Activated naive CD4-positive, alpha-beta T cell (primary cell): ENCODE data around the gene FUT8.

Experiments used
- DNase-seq, 4 experiments: peaks; one replicate each; lab custom pipeline; 2025; lab: John Stamatoyannopoulos, UW

The FUT8 gene

DNA sequence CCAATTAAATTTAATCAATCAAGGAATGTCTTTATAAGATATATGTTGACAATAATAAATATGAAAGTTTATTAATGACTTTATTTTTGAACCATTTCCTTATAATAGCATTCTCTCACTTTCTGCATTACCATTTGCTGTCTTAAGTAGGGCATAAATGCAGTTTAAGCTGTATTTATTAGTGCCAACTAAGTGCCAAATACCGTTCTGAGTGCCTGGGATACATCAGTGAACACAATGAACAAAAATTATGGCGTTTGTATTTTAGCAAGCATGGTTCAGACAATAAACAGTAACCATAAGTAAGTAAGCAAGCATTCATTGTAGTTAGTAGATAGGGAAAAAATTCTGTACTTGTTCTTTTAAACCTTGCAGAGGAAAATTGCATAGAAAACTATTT, 145.8 kb downstream of the FUT8 start:
- DNase-seq: no peak

DNA sequence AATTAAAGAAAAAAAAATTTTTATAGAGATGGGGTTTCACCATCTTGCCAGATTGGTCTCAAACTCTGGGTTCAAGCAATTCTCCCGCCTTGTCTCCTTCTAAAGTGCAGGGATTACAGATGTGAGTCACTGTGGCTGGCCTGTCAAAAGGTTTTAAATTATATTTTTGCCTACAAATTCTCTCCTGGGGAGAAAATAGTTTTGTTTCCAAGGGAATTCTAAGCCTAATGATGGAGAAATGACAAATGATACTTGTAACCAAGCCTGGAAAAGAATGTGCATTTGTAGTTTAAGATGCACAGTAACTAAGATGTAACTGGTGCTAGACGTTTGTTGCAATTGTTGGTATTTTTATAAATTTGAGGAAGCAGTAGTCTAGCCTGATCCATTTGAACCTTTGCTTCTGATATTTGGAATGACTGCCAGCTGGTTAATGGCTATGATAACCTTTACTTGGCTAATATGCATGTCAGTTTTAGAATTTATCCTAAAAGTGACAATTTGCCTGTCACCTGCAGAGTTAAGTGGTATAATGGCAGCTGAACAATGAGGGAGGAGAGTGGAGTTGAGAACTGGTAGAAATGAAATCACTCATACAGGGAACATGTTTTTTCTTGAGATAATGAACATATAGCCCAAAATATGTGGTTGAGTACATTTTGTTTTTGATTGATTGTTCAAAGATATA, 148.0 kb downstream of the FUT8 start:
- no peak for DNase-seq

DNA sequence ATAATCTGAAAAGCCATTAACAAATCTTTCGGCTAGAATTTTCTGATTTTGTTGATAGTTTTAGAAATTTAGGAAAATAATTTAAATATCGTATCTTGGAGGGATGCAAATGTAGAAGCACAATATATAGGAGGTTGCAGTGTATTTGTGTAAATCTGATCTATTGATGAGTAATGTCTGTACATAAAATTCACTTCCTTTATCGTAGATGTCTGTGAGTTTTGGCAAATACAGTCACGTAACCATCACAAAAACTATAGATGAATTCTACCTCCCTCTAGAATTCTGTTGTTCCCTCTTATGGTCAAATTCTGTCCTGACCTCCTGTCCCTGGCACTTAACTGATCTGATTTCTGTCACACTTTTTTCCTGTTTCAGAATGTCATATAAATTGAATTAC, 151.8 kb downstream of the FUT8 start:
- DNase-seq: no peak

DNA sequence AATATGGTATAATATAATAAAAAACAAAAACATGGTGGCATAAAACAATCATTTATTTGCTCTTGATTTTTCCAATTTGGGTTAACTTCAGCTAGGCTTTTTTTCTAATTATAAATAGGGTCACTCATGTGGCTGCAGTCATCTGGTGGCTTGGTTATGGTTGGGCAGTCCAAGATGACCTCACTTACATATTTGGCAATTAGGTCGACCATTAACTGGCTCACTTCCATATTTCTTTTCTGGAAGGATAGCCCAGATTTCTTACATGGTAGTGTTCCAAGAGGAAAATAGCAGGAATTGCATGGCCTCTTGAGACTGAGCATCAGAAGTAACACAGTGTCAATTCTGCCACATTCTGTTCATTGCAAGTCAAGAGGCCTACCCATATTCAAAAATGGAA, 153.4 kb downstream of the FUT8 start:
- DNase-seq: no peak

DNA sequence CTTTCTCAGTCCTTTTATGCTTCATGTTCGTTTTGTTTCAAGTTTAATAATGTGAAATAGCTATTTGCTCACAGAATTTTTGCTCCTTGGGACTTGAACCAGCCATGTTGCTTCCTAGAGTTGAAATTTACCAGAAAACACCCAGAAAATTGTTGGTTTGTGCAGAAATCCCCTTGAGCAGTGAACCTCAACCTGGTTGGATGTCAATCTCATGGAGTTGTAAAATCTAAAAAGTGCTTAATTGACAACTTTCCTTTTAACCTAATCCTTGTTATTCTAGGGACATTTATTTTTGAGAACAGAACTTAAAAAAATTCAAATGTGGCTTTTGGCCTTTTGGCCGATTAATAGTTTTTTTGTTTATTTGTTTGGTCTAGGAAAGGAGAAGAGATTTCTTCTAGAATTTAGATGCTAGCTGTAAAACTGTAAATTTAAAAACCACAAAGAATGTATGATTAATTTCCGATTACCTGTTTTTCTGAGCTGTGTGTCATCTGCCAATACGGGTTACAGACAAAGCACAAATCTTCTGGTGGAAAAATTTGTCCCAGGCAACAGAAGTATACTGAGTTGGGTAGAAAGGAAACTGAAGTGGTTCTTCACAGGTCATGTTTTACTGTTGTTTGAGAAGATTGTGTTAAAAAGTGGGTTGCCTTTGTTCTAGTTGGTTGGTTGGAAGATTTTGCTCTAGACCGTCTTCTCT, 154.4 kb downstream of the FUT8 start:
- DNase-seq: no peak

GRCh38 chr14:65574611-65575010, 162.1 kb downstream of the FUT8 start:
- DNase-seq: no peak

DNA sequence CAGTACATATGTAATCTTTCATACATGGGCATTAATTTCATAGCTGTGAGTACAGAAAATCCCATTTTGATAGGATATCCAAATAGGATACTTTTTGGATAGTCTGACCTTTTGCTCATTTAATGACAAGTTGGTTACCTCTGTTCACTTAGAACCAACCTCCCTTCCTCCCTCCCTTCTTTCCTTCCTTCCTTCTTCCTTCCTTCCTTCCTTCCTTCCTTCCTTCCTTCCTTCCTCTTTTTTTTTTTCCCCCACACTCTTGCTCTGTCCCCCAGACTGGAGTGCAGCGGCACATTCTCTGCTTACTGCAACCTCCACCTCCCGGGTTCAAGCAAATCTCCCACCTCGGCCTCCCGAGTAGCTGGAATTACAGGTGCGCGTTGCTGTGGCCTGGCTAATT, 162.9 kb downstream of the FUT8 start:
- no peak for DNase-seq

GRCh38 chr14:65580973-65581372, 168.4 kb downstream of the FUT8 start:
- no peak for DNase-seq

- no peak for DNase-seq
These were observed 168.8 kb downstream of the FUT8 start for GRCh38 chr14:65581378-65581777.

GRCh38 chr14:65581799-65582198, 169.3 kb downstream of the FUT8 start:
- no peak for DNase-seq

DNA sequence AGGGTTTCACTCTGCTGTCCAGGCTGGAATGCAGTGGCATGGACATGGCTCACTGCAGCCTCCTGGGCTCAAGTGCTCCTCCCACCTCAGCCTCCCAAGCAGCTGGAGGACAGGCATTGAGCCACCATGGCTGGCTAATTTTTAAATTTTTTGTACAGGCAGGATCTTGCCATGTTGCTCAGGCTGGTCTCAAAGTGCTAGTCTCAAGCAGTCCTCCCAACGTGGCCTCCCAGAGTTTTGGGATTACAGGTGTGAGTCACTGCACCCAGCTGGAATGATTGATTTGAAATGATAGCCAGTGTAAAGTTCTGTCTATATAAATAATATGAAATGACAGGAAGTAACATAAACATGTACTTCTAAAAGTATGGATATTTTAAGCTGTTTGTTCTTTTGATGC, 172.7 kb downstream of the FUT8 start:
- DNase-seq: no peak

GRCh38 chr14:65588426-65589140, 176.1 kb downstream of the FUT8 start:
- DNase-seq: no peak

DNA sequence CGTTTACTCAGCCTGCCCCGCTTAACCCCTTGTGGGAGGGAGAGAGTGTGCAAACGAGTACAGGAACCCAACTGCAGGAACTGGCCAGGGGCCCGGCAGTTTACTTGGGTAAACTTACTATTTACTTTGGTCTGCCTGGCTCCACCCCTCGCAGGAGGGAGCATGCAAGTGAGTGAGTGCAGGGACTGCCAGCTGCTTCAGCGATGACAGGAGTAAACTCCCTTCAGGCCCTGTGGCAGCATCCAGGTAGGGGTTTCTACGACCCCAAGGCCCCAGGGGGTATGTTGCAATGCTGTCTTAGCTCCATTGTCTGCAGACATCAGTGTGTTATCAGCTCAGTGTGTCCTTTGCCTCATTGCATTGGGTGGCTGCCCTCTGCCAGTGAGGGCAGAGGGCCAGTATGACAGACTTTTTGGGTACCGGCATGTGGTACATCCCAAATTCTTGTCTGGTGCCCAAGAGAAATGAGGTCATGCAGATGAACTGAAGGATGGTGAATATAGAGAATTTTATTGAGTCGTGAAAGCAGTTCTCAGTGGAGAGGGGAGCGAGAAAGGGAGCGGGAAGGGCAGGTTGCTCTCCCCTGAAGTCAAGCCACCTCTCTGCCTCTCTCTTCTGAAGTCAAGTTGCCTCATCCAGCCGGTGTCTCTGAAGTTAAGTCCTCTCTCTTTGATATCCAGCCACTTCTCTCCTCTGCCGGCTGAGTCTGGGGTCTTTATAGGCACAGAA, 181.8 kb downstream of the FUT8 start:
- no peak for DNase-seq

GRCh38 chr14:65594882-65595237, 182.3 kb downstream of the FUT8 start:
- no peak for DNase-seq

DNA sequence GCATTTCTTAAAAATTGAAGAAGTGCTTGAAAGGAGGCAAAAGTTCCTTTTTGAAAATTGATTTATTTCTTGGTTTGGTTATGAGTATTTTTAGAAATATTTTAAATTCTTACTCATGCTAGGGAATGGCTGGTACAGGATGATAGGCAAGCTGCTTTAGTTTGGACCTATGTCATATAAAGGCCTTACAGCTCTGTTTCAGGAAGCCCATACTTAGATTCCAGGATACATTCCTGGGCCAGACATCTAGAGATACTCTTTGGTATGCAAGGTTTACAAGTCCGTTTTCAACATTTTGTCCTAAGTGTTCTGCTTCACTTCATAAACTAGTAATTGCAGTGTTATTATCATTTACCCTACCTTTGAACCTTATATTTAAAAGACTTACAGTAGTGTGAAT, 186.8 kb downstream of the FUT8 start:
- no peak for DNase-seq

GRCh38 chr14:65600742-65601141, 188.2 kb downstream of the FUT8 start:
- DNase-seq: no peak

- no peak for DNase-seq
These were observed 192.0 kb downstream of the FUT8 start for GRCh38 chr14:65604535-65604934.

- no peak for DNase-seq
These were observed 192.4 kb downstream of the FUT8 start for GRCh38 chr14:65604936-65605335.

GRCh38 chr14:65606460-65606859, 193.9 kb downstream of the FUT8 start:
- DNase-seq: no peak

- no peak for DNase-seq
These were observed 200.7 kb downstream of the FUT8 start for GRCh38 chr14:65613131-65613650.

DNA sequence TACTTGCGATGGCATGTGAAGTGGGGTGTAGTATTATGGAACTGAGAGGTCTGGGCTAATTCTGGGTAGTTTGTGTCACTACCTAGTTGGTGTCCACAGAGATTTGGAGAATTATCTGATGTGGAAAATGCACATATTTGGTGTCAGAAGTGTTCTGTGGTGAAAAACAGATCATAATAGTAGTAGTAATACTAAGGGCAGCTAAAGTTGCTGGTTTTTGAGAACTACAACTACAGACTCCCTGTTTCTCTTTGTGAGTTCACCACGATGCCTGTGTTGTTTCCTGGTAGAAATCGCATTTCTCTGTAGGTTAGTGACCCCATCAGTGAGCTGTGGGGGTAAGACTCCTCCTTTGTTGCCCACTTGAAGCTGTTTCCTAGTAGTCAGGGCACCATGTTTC, 206.5 kb downstream of the FUT8 start:
- no peak for DNase-seq

GRCh38 chr14:65620195-65620594, 207.7 kb downstream of the FUT8 start:
- no peak for DNase-seq
